HepG2 (cell line): ENCODE data around the gene ABCC3. TPM values are rescaled to one million over a fixed set of nuclear protein-coding genes. Genes with fewer than 3 reads are reported as not detected.

ENCODE experiments used
- CENPBD1 ChIP-seq: sonication (generic); formaldehyde crosslinking; IDR thresholded peaks from 2 replicates; pipeline ENCODE4 v1.8.0; 2022; ENCODE audit warnings: missing genetic modification reagents, low read depth, mild to moderate bottlenecking, borderline replicate concordance
- E2F2 ChIP-seq: sonication (generic); formaldehyde crosslinking; IDR thresholded peaks from 2 replicates; pipeline ENCODE4 v1.4.0; 2020; ENCODE audit warnings: missing genetic modification reagents, borderline replicate concordance
- EED ChIP-seq: sonication (generic); formaldehyde crosslinking; IDR thresholded peaks from 2 replicates; pipeline ENCODE4 v1.5.0; 2020; ENCODE audit warnings: mild to moderate bottlenecking, missing genetic modification reagents
- ERF ChIP-seq: IDR thresholded peaks from 2 replicates; pipeline ENCODE4 v1.6.1; 2018; ENCODE audit warnings: missing biosample characterization, missing genetic modification reagents
- FOXC1 ChIP-seq: sonication (generic); formaldehyde crosslinking; IDR thresholded peaks from 2 replicates; pipeline ENCODE4 v1.8.0; 2022; ENCODE audit warnings: mild to moderate bottlenecking, missing genetic modification reagents, borderline replicate concordance
- KLF12 ChIP-seq: sonication (generic); formaldehyde crosslinking; IDR thresholded peaks from 2 replicates; pipeline ENCODE4 v1.4.0; 2020; ENCODE audit warnings: missing genetic modification reagents, borderline replicate concordance
- LBX2 ChIP-seq: sonication (generic); formaldehyde crosslinking; IDR thresholded peaks from 2 replicates; pipeline ENCODE4 v1.5.0; 2020; ENCODE audit warnings: missing genetic modification reagents, mild to moderate bottlenecking, borderline replicate concordance
- PCBP2 ChIP-seq: fragments of 200-400 bp; formaldehyde crosslinking; optimal IDR thresholded peaks from 2 replicates; pipeline ENCODE3; 2018; ENCODE audit warnings: low read length, low read depth; ENCODE audit not compliant: poor library complexity, severe bottlenecking
- PHF21A ChIP-seq: sonication (generic); formaldehyde crosslinking; IDR thresholded peaks from 2 replicates; pipeline ENCODE4 v1.5.0; 2020; ENCODE audit warnings: mild to moderate bottlenecking, missing genetic modification reagents
- RCOR2 ChIP-seq: IDR thresholded peaks from 2 replicates; pipeline ENCODE4 v1.6.1; 2016; ENCODE audit warnings: missing biosample characterization, missing genetic modification reagents
- RXRB ChIP-seq: IDR thresholded peaks from 2 replicates; pipeline ENCODE4 v1.6.1; 2016; ENCODE audit warnings: borderline replicate concordance, missing genetic modification reagents, missing compliant biosample characterization
- SALL1 ChIP-seq: sonication (generic); formaldehyde crosslinking; IDR thresholded peaks from 2 replicates; pipeline ENCODE4 v1.8.0; 2022; ENCODE audit warnings: mild to moderate bottlenecking, missing genetic modification reagents
- TEF ChIP-seq: sonication (generic); formaldehyde crosslinking; IDR thresholded peaks from 2 replicates; pipeline ENCODE4 v1.5.0; 2020; ENCODE audit warnings: missing genetic modification reagents
- THYN1 ChIP-seq: sonication (generic); formaldehyde crosslinking; IDR thresholded peaks from 2 replicates; pipeline ENCODE4 v1.8.1; 2023; ENCODE audit warnings: low read depth, mild to moderate bottlenecking, moderate library complexity, missing genetic modification reagents, borderline replicate concordance
- ZNF142 ChIP-seq: sonication (generic); formaldehyde crosslinking; IDR thresholded peaks from 2 replicates; pipeline ENCODE4 v1.4.0; 2020; ENCODE audit warnings: missing genetic modification reagents
- ZNF234 ChIP-seq: sonication (generic); formaldehyde crosslinking; conservative IDR thresholded peaks from 2 replicates; pipeline ENCODE4 v1.5.1; 2020; ENCODE audit warnings: mild to moderate bottlenecking, missing genetic modification reagents
- ZNF44 ChIP-seq: sonication (generic); formaldehyde crosslinking; IDR thresholded peaks from 2 replicates; pipeline ENCODE4 v1.5.1; 2020; ENCODE audit warnings: mild to moderate bottlenecking, missing genetic modification reagents
- ZNF75D ChIP-seq: sonication (generic); formaldehyde crosslinking; IDR thresholded peaks from 2 replicates; pipeline ENCODE4 v1.8.1; 2023; ENCODE audit warnings: missing genetic modification reagents, mild to moderate bottlenecking, borderline replicate concordance
- ZNF781 ChIP-seq: sonication (generic); formaldehyde crosslinking; IDR thresholded peaks from 2 replicates; pipeline ENCODE4 v1.5.1; 2020; ENCODE audit warnings: borderline replicate concordance, mild to moderate bottlenecking, missing genetic modification reagents; ENCODE audit errors: not compliant biosample characterization
- polyA plus RNA-seq, 8 experiments: library from polyadenylated mRNA; depleted of rRNA in 3 of 8; stranded (reverse) in 7 of 8; unstranded in 1 of 8; fragments of >200 nt; fragmentation: Illumina TruSeq in 4 of 8; extraction: Trizol in 4 of 8; gene quantifications; 2 replicates each; pipeline versions ENCODE4 v1.2.1 to v1.2.3, GENCODE V29; 2011 to 2016; ENCODE audit warnings: low read depth in 4 of 8, missing spikeins in 1 of 8, mixed read lengths in 1 of 8; ENCODE audit not compliant: insufficient read depth in 1 of 8
- total RNA-seq, 5 experiments: library from RNA; depleted of rRNA; stranded (reverse); fragments of >200 nt; fragmentation: Illumina TruSeq; extraction: Trizol; gene quantifications; 2 replicates each; pipeline ENCODE4 v1.2.3, GENCODE V29; 2016; ENCODE audit warnings: low read depth in 1 of 5

Gene ABCC3
- total and polyA plus RNA-seq, 2 of the 13 experiments (the other 11 are each of a cell fraction or from before 2014, with no cell fraction given): 25.2 to 50.7 TPM

- TF ChIP-seq CENPBD1 (CRISPR knock-in tag) (no peak), FOXC1 (peak; percentile 85; the same call in 1 of the 2 replicates), EED (CRISPR knock-in tag) (0 out of 2 replicates have a peak, but pooled peaks have one; percentile 77), ZNF234 (CRISPR knock-in tag) (no peak), TEF (CRISPR knock-in tag) (peak; percentile 68), SALL1 (peak; percentile 99), ZNF781 (CRISPR knock-in tag) (peak; percentile 88), ZNF142 (CRISPR knock-in tag) (no peak), ZNF44 (CRISPR knock-in tag) (peak; percentile 65; the same call in 1 of the 2 replicates), PHF21A (peak; percentile 99), RXRB (peak; percentile 98), LBX2 (CRISPR knock-in tag) (peak; percentile 31; the same call in 1 of the 2 replicates), PCBP2 (no peak), E2F2 (CRISPR knock-in tag) (no peak), ZNF75D (CRISPR knock-in tag) (0 out of 2 replicates have a peak, but pooled peaks have one; percentile 10), KLF12 (peak; percentile 84; the same call in 1 of the 2 replicates), RCOR2 (CRISPR knock-in tag) (peak; percentile 94), ERF (CRISPR knock-in tag) (peak; percentile 99), THYN1 (CRISPR knock-in tag) (no peak)
These were observed 50.1 kb downstream of the ABCC3 start (continued) for GRCh38 chr17:50684612-50685333.
